ENCODE measurements around the gene GRIA1.

GRIA1 gene

GRCh38 chr5:153613672-153614071, 123.2 kb downstream of the GRIA1 start:
- no peak for TF ChIP-seq CTCF (IDR thresholded peaks at IDR 0.05; ENCODE audit: low read length, missing control alignments)
- no peak for DNase-seq (ENCODE audit: low read depth)

GRCh38 chr5:153617190-153617589, 126.7 kb downstream of the GRIA1 start:
- DNase-seq (ENCODE audit: low read depth) = peak; percentile 70
- no peak overlapping the region for H3K4me3 ChIP-seq (replicated peaks; ENCODE audit: low read depth, low read length)
- no peak for TF ChIP-seq CTCF (IDR thresholded peaks at IDR 0.05; ENCODE audit: low read length, missing control alignments)

More at GRCh38 chr5:153613672-153614071, 123.2 kb downstream of the GRIA1 start:
- H3K4me3 ChIP-seq (replicated peaks; ENCODE audit: low read depth, low read length) = no peak overlapping the region

GRCh38 chr5:153618307-153618706, 127.8 kb downstream of the GRIA1 start:
- no peak overlapping the region for H3K4me3 ChIP-seq (replicated peaks; ENCODE audit: low read depth, low read length)
- TF ChIP-seq CTCF (IDR thresholded peaks at IDR 0.05; ENCODE audit: low read length, missing control alignments) = no peak
- no peak for DNase-seq (ENCODE audit: low read depth)

GRCh38 chr5:153618867-153619266, 128.4 kb downstream of the GRIA1 start:
- TF ChIP-seq CTCF (IDR thresholded peaks at IDR 0.05; ENCODE audit: low read length, missing control alignments) = no peak
- DNase-seq (ENCODE audit: low read depth) = peak; percentile 13
- H3K4me3 ChIP-seq (replicated peaks; ENCODE audit: low read depth, low read length) = no peak overlapping the region

GRCh38 chr5:153619771-153620170, 129.3 kb downstream of the GRIA1 start:
- no peak overlapping the region for H3K4me3 ChIP-seq (replicated peaks; ENCODE audit: low read depth, low read length)
- no peak for TF ChIP-seq CTCF (IDR thresholded peaks at IDR 0.05; ENCODE audit: low read length, missing control alignments)
- DNase-seq (ENCODE audit: low read depth) = peak; percentile 60

DNA sequence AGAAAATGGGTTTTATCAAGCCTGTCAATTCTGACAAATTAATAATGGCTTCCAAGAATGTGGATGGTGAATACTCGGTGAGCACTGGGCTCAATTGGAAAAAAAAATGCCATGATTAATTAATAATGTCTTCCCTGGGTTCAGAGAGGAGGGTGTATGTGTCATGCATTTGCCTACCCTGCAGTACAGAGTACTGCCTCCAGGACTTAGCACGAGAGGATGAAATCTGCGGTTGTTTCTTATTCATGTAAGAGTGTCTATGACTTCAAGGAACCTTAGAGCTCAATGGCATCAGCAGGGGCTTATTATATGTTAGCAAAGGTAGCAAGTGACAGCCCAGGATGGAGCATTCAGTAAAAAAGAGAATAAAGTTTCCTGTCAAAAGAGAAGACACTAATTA, 132.7 kb downstream of the GRIA1 start:
- DNase-seq (ENCODE audit: low read depth) = no peak
- H3K4me3 ChIP-seq (replicated peaks; ENCODE audit: low read depth, low read length) = no peak overlapping the region
- TF ChIP-seq CTCF (IDR thresholded peaks at IDR 0.05; ENCODE audit: low read length, missing control alignments) = no peak

DNA sequence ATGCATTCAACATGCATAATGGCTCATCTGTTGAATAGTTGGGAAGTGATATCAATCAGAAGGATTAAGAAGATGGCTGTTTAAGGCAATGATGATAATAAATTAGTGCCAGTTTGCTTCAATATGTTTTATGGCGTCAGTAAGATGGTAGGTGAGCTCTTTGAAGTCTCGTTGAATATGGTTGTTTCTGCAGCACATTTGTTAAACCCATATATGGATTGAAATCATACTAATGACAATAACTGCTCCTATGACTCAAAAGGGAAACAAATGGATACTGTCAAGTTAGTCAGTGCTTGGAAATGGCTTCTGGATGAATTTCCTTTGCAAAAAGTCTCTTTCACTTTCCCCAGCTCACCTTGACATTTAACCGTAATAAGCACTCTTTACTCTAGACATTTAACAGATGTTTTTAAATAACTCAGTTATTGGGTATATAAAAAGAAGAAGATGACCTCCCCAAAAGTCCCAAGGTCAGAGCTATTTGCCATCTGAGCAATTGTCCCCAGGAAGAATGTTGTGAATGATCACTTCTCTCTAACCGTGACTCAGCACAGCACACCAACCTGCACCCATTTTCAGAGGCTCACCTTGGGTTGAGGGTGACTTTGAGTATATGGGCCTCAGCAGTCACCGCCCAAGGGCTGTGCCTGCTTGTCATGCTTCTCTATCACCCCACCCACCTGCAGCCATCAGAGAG, 133.4 kb downstream of the GRIA1 start:
- peak; percentile 38 for DNase-seq (ENCODE audit: low read depth)
- H3K4me3 ChIP-seq (replicated peaks; ENCODE audit: low read depth, low read length) = no peak overlapping the region
- no peak for TF ChIP-seq CTCF (IDR thresholded peaks at IDR 0.05; ENCODE audit: low read length, missing control alignments)

Measured in fibroblast of pulmonary artery (primary cell).